ENCODE measurements around the gene RNF169. TPM values are rescaled to one million over a fixed set of nuclear protein-coding genes. Genes with fewer than 3 reads are reported as not detected.

The RNF169 gene, protein sequence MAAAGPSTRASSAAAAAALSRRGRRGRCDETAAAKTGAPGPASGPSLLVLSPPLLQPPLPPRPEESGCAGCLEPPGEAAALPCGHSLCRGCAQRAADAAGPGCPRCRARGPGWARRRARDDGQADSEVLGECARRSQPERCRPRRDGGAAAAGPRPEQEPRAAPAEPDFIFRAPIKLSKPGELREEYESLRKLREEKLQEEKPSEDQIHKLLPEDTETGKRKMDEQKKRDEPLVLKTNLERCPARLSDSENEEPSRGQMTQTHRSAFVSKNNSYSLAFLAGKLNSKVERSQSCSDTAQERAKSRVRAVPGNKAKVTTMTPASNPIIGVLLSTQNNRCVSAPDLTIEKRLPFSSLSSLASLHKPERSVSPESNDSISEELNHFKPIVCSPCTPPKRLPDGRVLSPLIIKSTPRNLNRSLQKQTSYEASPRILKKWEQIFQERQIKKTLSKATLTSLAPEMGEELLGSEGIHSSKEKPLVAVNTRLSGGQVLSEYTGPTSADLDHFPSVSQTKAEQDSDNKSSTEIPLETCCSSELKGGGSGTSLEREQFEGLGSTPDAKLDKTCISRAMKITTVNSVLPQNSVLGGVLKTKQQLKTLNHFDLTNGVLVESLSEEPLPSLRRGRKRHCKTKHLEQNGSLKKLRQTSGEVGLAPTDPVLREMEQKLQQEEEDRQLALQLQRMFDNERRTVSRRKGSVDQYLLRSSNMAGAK
- total RNA-seq: 14.8 and 22.6 TPM in 2 replicates

DNA sequence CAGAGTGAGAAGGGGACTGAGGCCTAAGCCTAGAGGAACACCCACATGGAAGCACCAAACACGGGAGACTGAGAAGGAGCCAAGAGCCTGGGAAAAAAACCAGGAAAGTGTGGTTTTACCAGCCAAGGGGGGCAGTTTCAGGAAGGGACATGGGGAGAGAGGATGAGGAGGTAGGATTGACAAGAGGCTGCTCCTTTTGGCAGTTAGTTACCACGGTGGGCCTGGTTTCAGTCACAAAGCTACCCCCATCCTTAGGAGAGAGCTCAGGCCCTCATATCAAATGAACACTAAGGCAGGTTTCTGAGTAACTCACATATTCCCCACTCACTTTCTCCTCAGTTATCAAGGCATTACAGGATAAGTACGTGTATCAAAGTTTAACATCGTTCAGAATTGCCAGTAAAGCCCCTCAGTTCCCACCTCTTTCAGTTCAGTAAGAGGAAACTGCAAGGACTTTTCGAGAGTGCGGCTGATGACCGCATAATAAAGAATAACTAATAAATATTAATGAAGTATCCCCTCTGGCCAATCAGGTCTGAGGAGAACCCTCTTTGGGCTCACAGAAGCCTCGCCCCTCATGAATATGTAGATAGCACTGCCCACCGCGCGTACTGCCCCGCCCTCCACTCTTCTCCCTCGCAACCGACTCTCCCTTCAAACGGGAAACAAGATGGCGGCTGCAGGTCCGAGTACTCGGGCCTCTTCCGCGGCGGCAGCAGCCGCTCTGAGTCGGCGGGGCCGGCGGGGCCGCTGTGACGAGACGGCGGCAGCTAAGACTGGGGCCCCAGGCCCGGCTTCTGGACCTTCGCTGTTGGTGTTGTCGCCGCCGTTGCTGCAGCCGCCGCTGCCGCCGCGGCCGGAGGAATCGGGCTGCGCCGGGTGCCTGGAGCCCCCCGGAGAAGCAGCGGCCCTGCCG is at the start of gene RNF169:
TSS of gene RNF169 (plus strand) at position 639 of the 916 bp plus-strand sequence. CDS start at position 671, 32 bp downstream.

DNA sequence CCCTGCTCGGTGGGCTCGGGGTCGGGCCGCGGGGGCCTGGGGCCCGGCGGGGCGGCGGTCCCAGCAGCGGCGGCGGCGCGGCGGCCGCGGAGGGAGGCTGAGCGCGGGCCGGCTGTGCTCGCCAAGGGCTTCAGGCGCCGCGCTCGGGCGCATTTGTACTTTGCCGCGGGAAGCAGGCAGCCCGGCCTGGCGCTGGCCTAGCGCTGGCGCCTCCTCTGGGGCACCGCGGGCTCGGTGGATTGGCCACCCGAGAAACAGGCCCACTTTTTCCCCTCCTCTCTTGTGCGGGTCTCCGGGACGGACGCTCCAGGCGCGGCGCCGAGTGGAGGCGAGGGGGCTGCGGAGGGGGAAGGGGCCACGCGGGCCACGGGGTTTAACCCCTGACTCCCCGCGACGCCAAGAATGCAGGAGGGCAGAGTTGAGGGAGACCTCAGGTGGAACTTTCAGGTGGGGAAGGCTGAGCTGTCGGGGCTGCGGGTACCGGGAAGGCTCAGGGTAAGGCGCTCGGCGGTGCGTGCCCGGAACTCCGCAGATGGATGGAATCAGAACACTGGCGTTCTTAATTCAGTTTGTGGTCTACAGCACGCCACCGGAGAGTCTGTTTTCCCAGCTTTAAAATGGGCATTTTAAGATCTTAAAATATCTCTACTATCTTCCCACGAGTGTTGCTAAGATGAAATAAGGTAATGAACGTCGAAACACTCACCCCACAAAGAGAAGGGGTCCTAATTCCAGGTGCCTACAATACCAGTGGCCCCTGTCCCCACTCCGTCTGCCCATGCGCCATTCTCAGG is 17.2 kb upstream of the RNF169 start, which contains the start of gene CHRDL2:
TSS of gene CHRDL2 (minus strand) at position 126 of the 794 bp plus-strand sequence. CDS start 538 bp downstream, outside the sequence.

Other genes with a start within 250 kb of the RNF169 start
- gene POLD3, start 156.3 kb upstream of the RNF169 start, total RNA-seq: 11.8 and 14.0 TPM in 2 replicates
- gene CHRDL2, start 17.4 kb upstream of the RNF169 start, total RNA-seq: under 0.01 TPM in 1 of 2 replicates, not detected in the other
- gene XRRA1, start 200.2 kb downstream of the RNF169 start, total RNA-seq: 7.3 and 9.6 TPM in 2 replicates
- gene SPCS2, start 200.4 kb downstream of the RNF169 start, total RNA-seq: 10.4 and 40.6 TPM in 2 replicates
- gene NEU3, start 240.1 kb downstream of the RNF169 start, total RNA-seq: 7.3 and 7.7 TPM in 2 replicates